GM12892 (cell line): ENCODE data around the gene PRDM11.

ENCODE experiments used
- POLR2A ChIP-seq: IDR thresholded peaks from 2 replicates; pipeline ENCODE4 v1.6.1; 2011; ENCODE audit warnings: low read depth, low read length, control low read depth
- POLR2AphosphoS5 ChIP-seq: IDR thresholded peaks from 2 replicates; pipeline ENCODE4 v1.6.1; 2011; ENCODE audit warnings: low read depth, low read length, control low read depth
- TAF1 ChIP-seq: IDR thresholded peaks from 2 replicates; pipeline ENCODE4 v1.6.1; 2011; ENCODE audit warnings: low read depth, mild to moderate bottlenecking, control low read depth, low read length, borderline replicate concordance

GRCh38 chr11:45181193-45181888 lies 34.9 kb downstream of the PRDM11 start:
- no peak for TF ChIP-seq POLR2AphosphoS5
- TF ChIP-seq POLR2A, result no peak
- no peak for TF ChIP-seq TAF1
